Trophoblast cell (in vitro differentiated cells and primary cell): ENCODE measurements around the gene TPTE2.

Experiments
- DNase-seq, 2 donors: peaks; one replicate each; pipeline ENCODE4 v3.0.0-alpha.2; 2016
- H2AFZ ChIP-seq: 2 replicates; pipeline ENCODE4 v1.6.1; 2013; ENCODE audit warnings: low read length, moderate library complexity, mild to moderate bottlenecking; ENCODE audit not compliant: insufficient read depth, poor library complexity
- H2AK5ac ChIP-seq: 2 replicates; pipeline ENCODE4 v1.6.1; 2013; ENCODE audit warnings: mild to moderate bottlenecking, low read length
- H2BK120ac ChIP-seq: 2 replicates; pipeline ENCODE4 v1.6.1; 2013; ENCODE audit warnings: low read length, mild to moderate bottlenecking, moderate library complexity; ENCODE audit not compliant: insufficient read depth, poor library complexity
- H2BK12ac ChIP-seq: 2 replicates; pipeline ENCODE4 v1.6.1; 2013; ENCODE audit warnings: mild to moderate bottlenecking, low read length, moderate library complexity
- H2BK5ac ChIP-seq: 2 replicates; pipeline ENCODE4 v1.6.1; 2013; ENCODE audit warnings: low read length, low read depth, moderate library complexity, mild to moderate bottlenecking; ENCODE audit not compliant: poor library complexity
- H3K14ac ChIP-seq: 2 replicates; pipeline ENCODE4 v1.6.1; 2013; ENCODE audit warnings: mild to moderate bottlenecking, low read length
- H3K18ac ChIP-seq: 2 replicates; pipeline ENCODE4 v1.6.1; 2013; ENCODE audit warnings: mild to moderate bottlenecking, low read length
- H3K23ac ChIP-seq: 2 replicates; pipeline ENCODE4 v1.6.1; 2013; ENCODE audit warnings: low read length
- H3K27ac ChIP-seq: 2 replicates; pipeline ENCODE4 v1.5.1; 2013; ENCODE audit warnings: low read depth, mild to moderate bottlenecking, inconsistent platforms, low read length, moderate library complexity
- H3K27me3 ChIP-seq: 2 replicates; pipeline ENCODE4 v1.6.1; 2013; ENCODE audit warnings: inconsistent platforms, mild to moderate bottlenecking, low read length, moderate library complexity; ENCODE audit not compliant: insufficient read depth
- H3K36me3 ChIP-seq, 2 experiments: 1 replicate in 1 of 2; 2 replicates in 1 of 2; pipeline ENCODE4 v1.6.1; 2013; ENCODE audit warnings: low read length in 2 of 2, mild to moderate bottlenecking in 2 of 2, moderate library complexity in 1 of 2; ENCODE audit not compliant: insufficient read depth in 2 of 2, control insufficient read depth in 1 of 2
- H3K4ac ChIP-seq: 2 replicates; pipeline ENCODE4 v1.6.1; 2013; ENCODE audit warnings: low read depth, mild to moderate bottlenecking, low read length, moderate library complexity
- H3K4me1 ChIP-seq, 2 experiments: 1 replicate in 1 of 2; 2 replicates in 1 of 2; pipeline ENCODE4 v1.6.1; 2013; ENCODE audit warnings: low read length in 2 of 2, mild to moderate bottlenecking in 2 of 2, moderate library complexity in 1 of 2; ENCODE audit not compliant: insufficient read depth in 2 of 2, control insufficient read depth in 1 of 2
- H3K4me2 ChIP-seq: 2 replicates; pipeline ENCODE4 v1.6.1; 2013; ENCODE audit warnings: inconsistent platforms, mild to moderate bottlenecking, low read length, moderate library complexity
- H3K4me3 ChIP-seq: 2 replicates; pipeline ENCODE4 v1.5.1; 2013; ENCODE audit warnings: mild to moderate bottlenecking, low read depth, low read length, inconsistent platforms
- H3K79me1 ChIP-seq: one replicate; pipeline ENCODE4 v1.6.1; 2013; ENCODE audit warnings: low read length
- H3K79me2 ChIP-seq: 2 replicates; pipeline ENCODE4 v1.6.1; 2013; ENCODE audit warnings: low read length, mild to moderate bottlenecking; ENCODE audit not compliant: control insufficient read depth, insufficient read depth, poor library complexity
- H3K9ac ChIP-seq: 2 replicates; pipeline ENCODE4 v1.6.1; 2013; ENCODE audit warnings: mild to moderate bottlenecking, low read length
- H3K9me3 ChIP-seq: 2 replicates; pipeline ENCODE4 v1.6.1; 2013; ENCODE audit warnings: low read depth, mild to moderate bottlenecking, control low read depth, inconsistent platforms, low read length; ENCODE audit not compliant: insufficient read depth
- H4K12ac ChIP-seq: 2 replicates; pipeline ENCODE4 v1.6.1; 2013; ENCODE audit warnings: low read depth, mild to moderate bottlenecking, low read length, moderate library complexity
- H4K8ac ChIP-seq: 2 replicates; pipeline ENCODE4 v1.6.1; 2013; ENCODE audit warnings: low read depth, mild to moderate bottlenecking, low read length, moderate library complexity
- H4K91ac ChIP-seq: one replicate; pipeline ENCODE4 v1.6.1; 2013; ENCODE audit warnings: low read depth, mild to moderate bottlenecking, low read length, moderate library complexity
- WGBS: extraction: QIAGEN DNeasy Blood & Tissue Kit; methylation state at CpG from one replicate; pipeline ENCODE4 v1.1.7; 2013; ENCODE audit warnings: missing lambda C conversion rate; ENCODE audit not compliant: insufficient read length, insufficient coverage; ENCODE audit errors: extremely low coverage; 5-methylcytosine and 5-hydroxymethylcytosine counted together

The TPTE2 gene

DNA sequence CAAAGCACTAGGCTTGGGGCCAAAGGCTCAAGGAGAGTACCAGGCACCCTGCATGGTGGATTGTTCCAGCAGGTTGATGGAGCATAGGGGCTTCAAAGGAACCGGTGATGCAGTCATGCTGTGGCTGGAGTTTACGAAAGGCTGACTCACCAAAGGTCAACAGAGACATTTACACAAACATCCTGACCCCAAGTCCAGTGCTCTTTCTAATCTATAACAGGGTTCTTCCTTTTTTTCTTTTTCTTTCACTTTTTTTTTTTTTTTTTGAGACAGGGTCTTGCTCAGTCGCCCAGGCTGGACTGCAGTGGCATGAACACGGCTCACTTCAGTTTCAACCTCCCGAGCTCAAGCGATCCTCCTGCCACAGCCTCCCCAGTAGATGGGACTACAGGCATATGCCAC, 35.6 kb upstream of the TPTE2 start:
- H2AFZ ChIP-seq, result no peak overlapping the region
- no peak overlapping the region for H2BK120ac ChIP-seq
- H3K27ac ChIP-seq, result no peak overlapping the region
- H4K12ac ChIP-seq, result no peak overlapping the region
- H2BK5ac ChIP-seq, result no peak overlapping the region
- H4K8ac ChIP-seq, result no peak overlapping the region
- H3K79me1 ChIP-seq, result no peaks in the 10 kb centered on the region
- no peak overlapping the region for H4K91ac ChIP-seq
- no peak overlapping the region for H3K4ac ChIP-seq
- no peak for DNase-seq
- H3K9ac ChIP-seq, result no peak overlapping the region
- no peak overlapping the region for H3K4me3 ChIP-seq
- H3K18ac ChIP-seq, result no peak overlapping the region
- H3K14ac ChIP-seq, result no peak overlapping the region
- peaks cover 5% of the 10 kb centered on the region for H3K27me3 ChIP-seq
- WGBS, result no CpG with 5 or more reads among the region's 6 CpGs
- H3K36me3 ChIP-seq, result no peaks in the 10 kb centered on the region
- H2AK5ac ChIP-seq, result no peak overlapping the region
- no peak overlapping the region for H2BK12ac ChIP-seq
- H3K4me1 ChIP-seq, result peaks cover 3 to 5% of the 10 kb centered on the region in 2 experiments
- H3K9me3 ChIP-seq, result peaks cover 7% of the 10 kb centered on the region
- H3K79me2 ChIP-seq, result peaks cover 2% of the 10 kb centered on the region
- H3K23ac ChIP-seq, result no peak overlapping the region
- H3K4me2 ChIP-seq, result no peak overlapping the region

GRCh38 chr13:19596086-19596485, 34.8 kb upstream of the TPTE2 start:
- H3K4me3 ChIP-seq, result no peak overlapping the region
- H3K79me2 ChIP-seq, result no peaks in the 10 kb centered on the region
- H3K27me3 ChIP-seq, result no peaks in the 10 kb centered on the region
- no peak overlapping the region for H2BK12ac ChIP-seq
- H3K4ac ChIP-seq, result no peak overlapping the region
- H3K4me2 ChIP-seq, result no peak overlapping the region
- no peak overlapping the region for H3K9ac ChIP-seq
- no peak overlapping the region for H3K27ac ChIP-seq
- no peak overlapping the region for H2BK5ac ChIP-seq
- H3K4me1 ChIP-seq, result no peaks in the 10 kb centered on the region
- H2BK120ac ChIP-seq, result no peak overlapping the region
- WGBS, result no CpG with 5 or more reads among the region's 3 CpGs
- H3K18ac ChIP-seq, result no peak overlapping the region
- DNase-seq, result no peak
- no peaks in the 10 kb centered on the region for H3K36me3 ChIP-seq
- H2AFZ ChIP-seq, result no peak overlapping the region
- no peak overlapping the region for H2AK5ac ChIP-seq
- H4K8ac ChIP-seq, result no peak overlapping the region
- no peak overlapping the region for H4K12ac ChIP-seq
- no peak overlapping the region for H4K91ac ChIP-seq
- H3K79me1 ChIP-seq, result no peaks in the 10 kb centered on the region
- peaks cover 15% of the 10 kb centered on the region for H3K9me3 ChIP-seq
- H3K14ac ChIP-seq, result no peak overlapping the region
- H3K23ac ChIP-seq, result no peak overlapping the region

GRCh38 chr13:19592657-19593180, 31.4 kb upstream of the TPTE2 start:
- H3K4ac ChIP-seq, result no peak overlapping the region
- H3K36me3 ChIP-seq, result no peaks in the 10 kb centered on the region
- H3K9me3 ChIP-seq, result peaks cover 26% of the 10 kb centered on the region
- no peak overlapping the region for H2BK120ac ChIP-seq
- H3K79me2 ChIP-seq, result no peaks in the 10 kb centered on the region
- no peak overlapping the region for H3K4me2 ChIP-seq
- no peaks in the 10 kb centered on the region for H3K27me3 ChIP-seq
- no peak overlapping the region for H3K18ac ChIP-seq
- no peak overlapping the region for H4K91ac ChIP-seq
- no peak overlapping the region for H2BK5ac ChIP-seq
- no peak overlapping the region for H2AFZ ChIP-seq
- no peak overlapping the region for H4K12ac ChIP-seq
- no peak for DNase-seq
- WGBS, result no CpG with 5 or more reads among the region's 1 CpG
- no peak overlapping the region for H2BK12ac ChIP-seq
- no peaks in the 10 kb centered on the region for H3K79me1 ChIP-seq
- no peak overlapping the region for H3K27ac ChIP-seq
- H3K9ac ChIP-seq, result no peak overlapping the region
- H2AK5ac ChIP-seq, result no peak overlapping the region
- H3K23ac ChIP-seq, result no peak overlapping the region
- no peak overlapping the region for H3K14ac ChIP-seq
- no peak overlapping the region for H3K4me3 ChIP-seq
- no peaks in the 10 kb centered on the region for H3K4me1 ChIP-seq
- no peak overlapping the region for H4K8ac ChIP-seq

GRCh38 chr13:19591864-19592263, 30.5 kb upstream of the TPTE2 start:
- no peak overlapping the region for H3K4me3 ChIP-seq
- no peak overlapping the region for H3K4ac ChIP-seq
- H3K27ac ChIP-seq, result no peak overlapping the region
- H2AFZ ChIP-seq, result no peak overlapping the region
- no peaks in the 10 kb centered on the region for H3K36me3 ChIP-seq
- no peak overlapping the region for H4K12ac ChIP-seq
- no peaks in the 10 kb centered on the region for H3K4me1 ChIP-seq
- H4K91ac ChIP-seq, result no peak overlapping the region
- H3K14ac ChIP-seq, result no peak overlapping the region
- no peak overlapping the region for H2BK12ac ChIP-seq
- no CpG with 5 or more reads among the region's 7 CpGs for WGBS
- DNase-seq, result no peak
- no peaks in the 10 kb centered on the region for H3K79me2 ChIP-seq
- H3K9ac ChIP-seq, result no peak overlapping the region
- peaks cover 26% of the 10 kb centered on the region for H3K9me3 ChIP-seq
- H3K18ac ChIP-seq, result no peak overlapping the region
- H2BK120ac ChIP-seq, result no peak overlapping the region
- no peaks in the 10 kb centered on the region for H3K27me3 ChIP-seq
- H2AK5ac ChIP-seq, result no peak overlapping the region
- H4K8ac ChIP-seq, result no peak overlapping the region
- H3K79me1 ChIP-seq, result no peaks in the 10 kb centered on the region
- no peak overlapping the region for H3K23ac ChIP-seq
- no peak overlapping the region for H2BK5ac ChIP-seq
- no peak overlapping the region for H3K4me2 ChIP-seq
